ENCODE data around the gene LTB4R. TPM values are rescaled to one million over a fixed set of nuclear protein-coding genes. Genes with fewer than 3 reads are reported as not detected.

Gene LTB4R
- total RNA-seq, 1 donor from 2014 or later = 1.2 TPM

GRCh38 chr14:24277606-24278321, 33.5 kb upstream of the LTB4R start:
- no peak for DNase-seq (ENCODE audit: low spot score in 2 of 2)
- no peak for FAIRE-seq

GRCh38 chr14:24278424-24278823, 32.9 kb upstream of the LTB4R start:
- DNase-seq (ENCODE audit: low spot score in 2 of 2) = no peak
- FAIRE-seq = no peak

- DNase-seq (ENCODE audit: low spot score in 2 of 2) (no peak), FAIRE-seq (no peak)
These were observed 31.8 kb upstream of the LTB4R start for GRCh38 chr14:24279301-24280186.

GRCh38 chr14:24280797-24281460, 30.4 kb upstream of the LTB4R start:
- DNase-seq (ENCODE audit: low spot score in 2 of 2) (no peak), FAIRE-seq (no peak)

GRCh38 chr14:24281636-24282035, 29.7 kb upstream of the LTB4R start:
- DNase-seq (ENCODE audit: low spot score in 2 of 2) = no peak
- no peak for FAIRE-seq

- no peak for DNase-seq (ENCODE audit: low spot score in 2 of 2)
- FAIRE-seq = no peak
These were observed 28.6 kb upstream of the LTB4R start for GRCh38 chr14:24282736-24283135.

- FAIRE-seq (no peak), DNase-seq (ENCODE audit: low spot score in 2 of 2) (no peak)
These were observed 27.4 kb upstream of the LTB4R start for GRCh38 chr14:24283796-24284460.

- no peak for FAIRE-seq
- no peak for DNase-seq (ENCODE audit: low spot score in 2 of 2)
These were observed 26.7 kb upstream of the LTB4R start for GRCh38 chr14:24284501-24285035.

- no peak for FAIRE-seq
- DNase-seq (ENCODE audit: low spot score in 2 of 2) = no peak
These were observed 26.0 kb upstream of the LTB4R start for GRCh38 chr14:24285351-24285750.

GRCh38 chr14:24286996-24287395, 24.3 kb upstream of the LTB4R start:
- FAIRE-seq = no peak
- no peak for DNase-seq (ENCODE audit: low spot score in 2 of 2)

GRCh38 chr14:24289649-24290280, 21.5 kb upstream of the LTB4R start:
- DNase-seq (ENCODE audit: low spot score in 2 of 2) (no peak), FAIRE-seq (no peak)

GRCh38 chr14:24290746-24291145, 20.6 kb upstream of the LTB4R start:
- DNase-seq (ENCODE audit: low spot score in 2 of 2) = no peak
- no peak for FAIRE-seq

- FAIRE-seq (no peak), DNase-seq (ENCODE audit: low spot score in 2 of 2) (no peak)
These were observed 19.7 kb upstream of the LTB4R start for GRCh38 chr14:24291446-24292117.

- no peak for FAIRE-seq
- DNase-seq (ENCODE audit: low spot score in 2 of 2) = no peak
These were observed 19.0 kb upstream of the LTB4R start for GRCh38 chr14:24292118-24292807.

GRCh38 chr14:24293525-24293924, 17.8 kb upstream of the LTB4R start:
- no peak for DNase-seq (ENCODE audit: low spot score in 2 of 2)
- FAIRE-seq = no peak

- FAIRE-seq = no peak
- peak in 1 of 2 donors; percentile 81 for DNase-seq (ENCODE audit: low spot score in 2 of 2)
These were observed 14.8 kb upstream of the LTB4R start for GRCh38 chr14:24296341-24297157.

GRCh38 chr14:24297190-24297964, 13.9 kb upstream of the LTB4R start:
- DNase-seq (ENCODE audit: low spot score in 2 of 2) (no peak), FAIRE-seq (no peak)

Measured in frontal cortex (tissue), 4 donors.